ENCODE measurements around the gene CLCN2. TPM values are rescaled to one million over a fixed set of nuclear protein-coding genes. Genes with fewer than 3 reads are reported as not detected.
A peak's percentile ranks its signal among the peaks of the same experiment; 100 is the strongest.

CLCN2 gene
- polyA plus RNA-seq, 2 of the 4 experiments (the other 2 are of a cell fraction) = 2.2 to 5.4 TPM

GRCh38 chr3:184361932-184362667 lies 695 bp upstream of the CLCN2 start:
- Histone ChIP-seq H3K4me1 (peaks cover 20% of the 10 kb centered on the region), H3K9me3 (no peaks in the 10 kb centered on the region), H3K27ac (peak overlapping the region; percentile 94 to 97), H3K4me3 (peak overlapping the region; percentile 79), H3K4me2 (peak overlapping the region; percentile 97)
- CTCF ChIA-PET = interaction anchor here (0.5 to 1.6 kb wide), 9 partner anchors 8 to 418 kb away, joined by 3 to 5 read pairs (median 3); partner anchors contain the start of gene FAM131A
- DNase-seq (ENCODE audit: low read depth in 1 of 2, low spot score in 1 of 2) = peak; percentile 36 to 81
- POLR2A ChIA-PET = interaction anchor here (0.6 to 1.4 kb wide), 7 partner anchors 10 to 1293 kb away, joined by 3 to 4 read pairs (median 3); no protein-coding TSS in a partner anchor
- TF ChIP-seq POLR2A (IDR thresholded peaks at IDR 0.05; ENCODE audit: low read length) = peak; percentile 64
- no peak for TF ChIP-seq TP53 (CRISPR knock-in tag; IDR thresholded peaks at IDR 0.05)
- no peak for TF ChIP-seq PHF8 (IDR thresholded peaks at IDR 0.05; ENCODE audit: borderline replicate concordance, low read depth)
- TF ChIP-seq HES2 (IDR thresholded peaks at IDR 0.05) = no peak
- no peak for TF ChIP-seq REST (IDR thresholded peaks at IDR 0.05)
- no peak for TF ChIP-seq E2F6 (IDR thresholded peaks at IDR 0.05; ENCODE audit: borderline replicate concordance, low read depth)
- no peak for FAIRE-seq
- WGBS (ENCODE audit: missing lambda C conversion rate) = 2% methylated on average over 27 of the region's 38 CpGs
- ATAC-seq = peak; percentile 62 to 69

- 0 out of 2 replicates have a peak, but pooled peaks have one; percentile 1 for TF ChIP-seq PHF8 (IDR thresholded peaks at IDR 0.05; ENCODE audit: borderline replicate concordance, low read depth)
- TF ChIP-seq CEBPB (IDR thresholded peaks at IDR 0.05) = no peak
- TF ChIP-seq USF2 (IDR thresholded peaks at IDR 0.05) = no peak
- TF ChIP-seq EHF (CRISPR knock-in tag; IDR thresholded peaks at IDR 0.05) = no peak
- TF ChIP-seq CTCF (IDR thresholded peaks at IDR 0.05) = no peak
- TF ChIP-seq MYC (IDR thresholded peaks at IDR 0.05; ENCODE audit: borderline replicate concordance, low read length) = no peak
- TF ChIP-seq RFX5 (IDR thresholded peaks at IDR 0.05) = no peak
- peak; percentile 9; the same call in 1 of the 2 replicates for TF ChIP-seq MAX (IDR thresholded peaks at IDR 0.05)
- TF ChIP-seq ESRRA (IDR thresholded peaks at IDR 0.05; ENCODE audit: borderline replicate concordance, low read length) = no peak
- TF ChIP-seq FOSL2 (IDR thresholded peaks at IDR 0.05) = no peak
- no peak for TF ChIP-seq FOSL2 (CRISPR knock-in tag; IDR thresholded peaks at IDR 0.05)
- TF ChIP-seq HEYL (CRISPR knock-in tag; IDR thresholded peaks at IDR 0.05) = no peak
- no peak for TF ChIP-seq HOXA7 (CRISPR knock-in tag; IDR thresholded peaks at IDR 0.05)
- no peak for TF ChIP-seq KDM1A (IDR thresholded peaks at IDR 0.05; ENCODE audit: low read depth)
- no peak for TF ChIP-seq EP300 (IDR thresholded peaks at IDR 0.05)
- no peak for TF ChIP-seq ELK1 (IDR thresholded peaks at IDR 0.05; ENCODE audit: low read depth, low read length)
- Histone ChIP-seq H3K4me1 (peaks cover 20% of the 10 kb centered on the region), H3K9me3 (no peaks in the 10 kb centered on the region), H3K4me2 (peak overlapping the region; percentile 97), H3K27ac (peak overlapping the region; percentile 94 to 97), H3K4me3 (peak overlapping the region; percentile 79)
- 11% methylated on average over 18 of the region's 24 CpGs for WGBS (ENCODE audit: missing lambda C conversion rate)
- FAIRE-seq (no peak), DNase-seq (ENCODE audit: low read depth in 1 of 2, low spot score in 1 of 2) (no peak), ATAC-seq (0 out of 6 replicates have a peak, but pooled peaks of 1 of the 2 experiments have one; percentile 0)
- POLR2A ChIA-PET = interaction anchor here (1.1 kb wide), 1 partner anchor 15 kb away, joined by 3 read pairs; no protein-coding TSS in a partner anchor
- CTCF ChIA-PET = interaction anchor here (0.6 to 1.6 kb wide), 6 partner anchors 9 to 201 kb away, joined by 3 to 6 read pairs (median 3); partner anchors contain the start of gene EPHB3
Measured at GRCh38 chr3:184360929-184361531, 375 bp downstream of the CLCN2 start.

Measured in A549 (cell line).